HS-5 (cell line): ENCODE measurements around the gene KRT8.
"Not testable (repeated sequence)": the region's sequence is repeated elsewhere in the genome, so short reads cannot be mapped to it uniquely, and the experiment has no call there.

Source experiments
- DNase-seq: peaks from one replicate; pipeline ENCODE4 v3.0.0-alpha.2; 2012; ENCODE audit warnings: low read depth

Gene KRT8

DNA sequence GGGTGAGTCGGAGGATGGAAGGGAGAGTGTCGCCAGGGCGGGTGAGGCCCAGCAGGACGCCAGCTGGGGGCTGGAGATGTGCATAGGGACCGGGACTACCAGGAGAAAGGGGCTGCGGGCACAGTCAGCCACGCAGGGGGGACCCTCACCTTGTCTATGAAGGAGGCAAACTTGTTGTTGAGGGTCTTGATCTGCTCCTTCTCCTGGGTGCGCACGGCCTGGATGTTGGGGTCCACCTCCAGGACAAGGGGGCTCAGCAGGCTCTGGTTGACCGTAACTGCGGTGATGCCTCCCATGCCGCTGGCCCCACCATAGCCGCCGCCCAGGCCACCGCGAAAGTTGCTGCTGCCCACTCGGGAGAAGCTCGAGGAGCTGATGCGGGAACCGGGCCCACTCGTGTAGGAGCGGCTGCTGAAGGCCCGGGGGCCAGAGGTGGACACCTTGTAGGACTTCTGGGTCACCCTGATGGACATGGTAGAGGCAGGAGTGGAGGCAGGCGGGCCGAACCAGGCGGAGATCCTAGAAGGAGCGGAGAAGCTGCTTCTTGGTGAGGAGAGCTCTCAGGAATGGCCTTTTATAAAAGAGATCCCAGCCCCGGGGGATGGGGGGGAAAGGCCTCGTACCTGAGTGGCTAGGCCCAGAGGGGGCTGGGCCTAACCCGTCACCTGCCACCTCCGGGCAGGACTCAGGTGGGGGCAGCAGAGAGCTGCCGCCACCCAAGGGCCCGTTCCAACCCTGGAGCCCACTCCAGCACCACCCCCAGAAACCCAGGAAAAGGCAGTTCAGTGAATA is at the start of gene KRT8:
Gene KRT8, minus strand, starts transcription at position 568 of the 792 bp plus-strand sequence. Its CDS starts 95 bp downstream, at position 473.
- DNase-seq, result not testable (repeated sequence)

DNA sequence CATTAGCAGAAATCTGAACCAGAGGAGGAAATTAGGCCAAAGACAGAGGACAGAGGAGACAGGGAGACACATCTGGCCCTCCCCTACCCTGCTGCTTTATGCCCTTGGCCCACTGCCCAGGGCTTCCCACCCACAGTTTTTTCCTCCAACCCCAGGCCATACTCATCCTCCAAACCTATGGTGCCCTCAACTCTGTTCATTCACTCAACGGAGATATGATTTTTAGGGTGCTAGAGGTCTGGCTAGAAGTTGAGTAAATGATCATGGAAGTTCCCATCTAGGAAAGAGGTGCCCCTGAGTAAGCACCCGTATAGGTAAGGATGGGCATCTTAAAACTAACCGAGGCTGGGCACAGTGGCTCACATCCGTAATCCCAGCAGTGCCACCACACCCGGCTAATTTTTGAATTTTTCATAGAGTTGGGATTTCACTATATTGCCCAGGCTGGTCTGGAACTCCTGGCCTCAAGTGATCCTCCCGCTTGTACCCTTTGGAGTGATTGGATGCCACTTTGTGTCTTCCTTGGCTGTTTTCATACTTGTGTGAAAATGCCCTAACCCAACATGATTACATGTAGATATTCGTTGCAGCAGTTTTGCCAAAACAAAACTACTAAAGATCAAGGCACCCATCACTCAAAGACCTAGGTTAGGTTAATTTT is 48.4 kb upstream of the KRT8 start:
- no peak for DNase-seq

DNA sequence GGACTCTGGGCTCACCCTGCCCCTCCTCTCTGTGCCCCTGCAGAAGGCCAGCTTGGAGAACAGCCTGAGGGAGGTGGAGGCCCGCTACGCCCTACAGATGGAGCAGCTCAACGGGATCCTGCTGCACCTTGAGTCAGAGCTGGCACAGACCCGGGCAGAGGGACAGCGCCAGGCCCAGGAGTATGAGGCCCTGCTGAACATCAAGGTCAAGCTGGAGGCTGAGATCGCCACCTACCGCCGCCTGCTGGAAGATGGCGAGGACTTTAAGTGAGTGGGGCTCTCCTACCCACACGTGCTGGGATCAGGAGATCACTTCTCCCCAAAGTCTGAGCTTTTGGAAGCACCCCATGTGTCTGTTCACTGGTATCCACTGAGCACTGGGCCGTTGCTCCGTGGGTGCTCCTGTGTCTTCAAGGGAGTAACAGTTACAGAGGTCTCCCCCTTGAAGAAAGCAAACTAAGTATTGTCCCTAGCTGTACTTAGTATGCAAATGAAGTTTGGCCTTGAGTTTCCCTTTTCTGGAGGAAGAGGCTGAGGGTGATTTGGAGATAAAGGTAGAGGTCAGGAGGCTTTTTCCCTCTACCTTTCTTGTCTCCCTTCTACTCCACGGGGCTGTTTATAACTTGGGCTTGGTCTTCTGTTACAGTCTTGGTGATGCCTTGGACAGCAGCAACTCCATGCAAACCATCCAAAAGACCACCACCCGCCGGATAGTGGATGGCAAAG is 47.4 kb upstream of the KRT8 start:
- no peak for DNase-seq

DNA sequence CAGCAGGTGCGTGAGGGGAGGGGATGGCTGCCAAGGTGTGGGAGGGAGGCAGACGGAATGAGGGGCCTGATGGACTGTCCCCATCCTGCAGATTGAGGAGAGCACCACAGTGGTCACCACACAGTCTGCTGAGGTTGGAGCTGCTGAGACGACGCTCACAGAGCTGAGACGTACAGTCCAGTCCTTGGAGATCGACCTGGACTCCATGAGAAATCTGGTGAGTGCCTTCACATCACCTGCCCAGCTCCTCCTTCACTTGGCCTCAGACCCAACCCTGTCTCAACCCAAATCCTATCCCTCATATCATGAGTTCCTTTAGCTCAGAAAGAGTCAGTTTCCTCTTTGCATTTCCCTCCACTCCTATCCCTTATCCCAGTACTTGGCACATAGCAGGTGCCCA is 46.8 kb upstream of the KRT8 start:
- no peak for DNase-seq

DNA sequence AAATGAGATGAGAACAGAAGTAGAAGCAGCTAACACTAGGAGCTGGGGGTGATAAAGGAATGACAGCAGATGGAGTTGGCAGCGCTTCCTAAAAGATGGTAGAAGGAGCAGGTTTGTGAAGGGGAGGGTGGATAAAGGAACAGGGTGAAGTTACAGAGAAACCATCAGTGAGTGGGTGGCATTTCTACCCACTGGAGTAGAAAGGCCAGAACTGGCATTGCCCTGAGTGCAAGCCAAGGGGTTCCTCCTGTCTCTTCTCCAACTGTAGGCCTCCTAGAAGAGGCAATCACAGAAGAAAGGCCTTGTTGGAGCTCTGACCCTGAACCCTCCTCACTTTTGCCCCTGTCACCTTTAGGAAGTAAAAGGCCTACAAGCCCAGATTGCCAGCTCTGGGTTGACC is 46.2 kb upstream of the KRT8 start:
- no peak for DNase-seq

DNA sequence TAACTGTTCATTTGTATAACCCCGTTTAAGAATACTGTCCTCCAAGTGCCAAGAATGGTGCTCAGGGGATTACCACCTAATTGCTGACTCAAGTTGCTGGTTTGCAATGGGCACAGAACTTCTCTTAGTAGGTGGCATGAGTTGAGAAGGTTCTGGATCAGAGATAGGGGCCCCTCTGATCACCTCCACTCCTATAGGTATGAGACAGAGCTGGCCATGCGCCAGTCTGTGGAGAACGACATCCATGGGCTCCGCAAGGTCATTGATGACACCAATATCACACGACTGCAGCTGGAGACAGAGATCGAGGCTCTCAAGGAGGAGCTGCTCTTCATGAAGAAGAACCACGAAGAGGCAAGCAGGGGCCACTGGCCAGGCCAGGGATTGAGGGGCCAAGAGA is 45.7 kb upstream of the KRT8 start:
- DNase-seq, result no peak

DNA sequence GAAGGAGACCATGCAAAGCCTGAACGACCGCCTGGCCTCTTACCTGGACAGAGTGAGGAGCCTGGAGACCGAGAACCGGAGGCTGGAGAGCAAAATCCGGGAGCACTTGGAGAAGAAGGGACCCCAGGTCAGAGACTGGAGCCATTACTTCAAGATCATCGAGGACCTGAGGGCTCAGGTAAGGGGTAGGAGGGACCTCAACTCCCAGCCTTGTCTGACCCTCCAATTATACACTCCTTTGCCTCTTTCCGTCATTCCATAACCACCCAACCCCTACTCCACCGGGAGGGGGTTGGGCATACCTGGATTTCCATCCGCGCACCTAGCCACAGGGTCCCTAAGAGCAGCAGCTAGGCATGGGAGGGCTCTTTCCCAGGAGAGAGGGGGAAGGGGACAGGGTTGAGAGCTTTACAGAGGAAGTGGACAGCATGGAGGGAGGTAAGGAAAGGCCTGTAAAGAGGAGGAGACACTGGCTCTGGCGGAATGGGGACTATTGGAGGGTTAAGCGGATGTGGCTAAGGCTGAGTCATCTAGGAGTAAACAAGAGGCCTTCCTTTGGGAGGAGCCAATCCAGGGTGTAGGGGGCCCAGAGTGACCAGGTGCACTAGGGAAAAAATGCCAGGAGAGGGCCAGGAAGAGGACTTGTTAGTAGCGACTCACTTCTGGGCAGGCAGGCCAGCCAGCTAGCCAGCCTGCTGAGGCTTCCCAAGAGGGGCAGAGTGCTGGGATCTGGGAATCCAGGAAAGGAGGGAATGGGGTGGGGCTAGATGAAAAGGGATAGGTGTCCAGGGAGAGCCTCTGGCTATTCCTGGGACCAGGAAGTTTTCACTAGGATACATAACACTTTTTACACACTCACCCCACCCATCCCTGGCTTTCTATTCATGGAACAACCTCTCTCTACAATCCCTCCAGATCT is 44.8 kb upstream of the KRT8 start:
- peak; percentile 86 for DNase-seq

DNA sequence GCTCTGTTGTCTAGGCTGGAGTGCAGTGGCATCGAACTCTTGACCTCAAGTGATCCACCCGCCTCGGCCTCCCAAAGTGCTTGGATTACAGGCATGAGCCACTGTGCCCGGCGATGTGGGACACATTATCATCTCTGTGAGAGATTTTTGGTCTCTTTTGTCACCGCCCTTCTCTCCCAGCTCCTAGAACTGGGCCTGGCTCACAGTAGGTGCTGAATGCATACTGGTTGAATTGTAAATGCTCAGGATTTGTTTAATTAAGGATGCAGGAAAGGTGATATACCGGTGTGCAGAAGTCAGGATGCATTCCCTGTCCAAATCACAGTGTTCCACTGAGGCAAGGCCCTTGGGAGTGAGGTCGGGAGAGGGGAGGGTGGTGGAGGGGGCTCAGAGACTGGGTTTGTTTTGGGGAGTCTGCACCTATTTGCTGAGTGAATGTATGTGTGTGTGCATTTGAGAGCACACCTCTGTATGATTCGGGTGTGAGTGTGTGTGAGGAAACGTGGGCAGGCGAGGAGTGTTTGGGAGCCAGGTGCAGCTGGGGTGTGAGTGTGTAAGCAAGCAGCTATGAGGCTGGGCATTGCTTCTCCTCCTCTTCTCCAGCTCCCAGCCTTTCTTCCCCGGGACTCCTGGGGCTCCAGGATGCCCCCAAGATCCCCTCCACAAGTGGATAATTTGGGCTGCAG is 43.0 kb upstream of the KRT8 start:
- DNase-seq, result no peak

DNA sequence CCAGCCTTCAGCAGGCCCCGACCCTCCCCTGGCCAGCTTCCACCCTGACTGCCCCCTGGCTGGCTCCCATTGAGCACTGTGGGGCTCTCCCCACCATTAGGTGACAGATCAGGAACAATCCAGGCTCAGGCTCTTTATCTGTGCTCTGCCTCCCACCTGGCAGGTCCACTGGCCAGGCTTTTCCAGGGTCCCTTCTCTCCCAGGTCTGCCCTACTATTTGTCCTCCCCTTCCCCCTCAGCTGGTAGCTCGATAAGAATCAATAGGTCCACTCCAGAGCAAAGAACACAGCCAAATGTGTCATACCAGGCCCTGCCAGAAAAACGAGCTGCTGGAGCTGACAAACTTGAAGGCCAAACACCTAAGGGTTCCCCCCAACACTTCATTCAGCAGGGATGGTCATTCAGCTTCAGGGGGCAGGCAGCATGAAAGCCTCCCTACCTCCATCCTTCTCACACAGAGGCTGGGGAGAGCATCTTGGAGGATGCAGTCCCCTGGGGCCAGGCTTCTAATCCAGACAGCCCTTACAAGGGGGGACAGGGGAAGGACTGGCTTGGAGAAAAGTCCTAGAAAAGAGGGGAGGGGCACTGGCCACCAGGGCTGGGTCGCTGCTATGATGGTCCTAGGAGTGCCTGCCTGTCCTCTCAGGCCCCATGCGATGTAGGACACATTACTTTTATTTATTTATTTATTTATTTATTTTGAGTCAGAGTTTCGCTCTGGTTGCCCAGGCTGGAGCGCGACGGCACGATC is 42.1 kb upstream of the KRT8 start:
- DNase-seq, result no peak

DNA sequence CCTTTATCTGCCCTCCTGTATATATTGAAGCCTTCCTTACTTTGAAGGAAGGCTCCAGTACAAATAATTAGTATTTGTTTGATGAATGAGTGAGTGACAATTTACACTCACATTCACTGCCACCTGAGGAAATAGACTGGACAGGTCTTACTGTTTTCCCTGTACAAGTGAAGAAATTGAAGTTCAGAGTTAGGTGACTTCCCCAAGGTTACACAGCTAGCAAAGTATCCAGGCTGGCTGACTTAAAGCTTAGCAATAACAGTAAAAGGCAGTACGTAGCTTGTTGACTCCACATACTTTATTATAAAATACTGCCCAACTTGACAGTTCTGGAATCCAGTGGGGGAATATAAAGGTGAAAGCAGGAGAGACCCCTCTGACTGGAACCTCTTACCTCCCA is 41.5 kb upstream of the KRT8 start:
- no peak for DNase-seq

DNA sequence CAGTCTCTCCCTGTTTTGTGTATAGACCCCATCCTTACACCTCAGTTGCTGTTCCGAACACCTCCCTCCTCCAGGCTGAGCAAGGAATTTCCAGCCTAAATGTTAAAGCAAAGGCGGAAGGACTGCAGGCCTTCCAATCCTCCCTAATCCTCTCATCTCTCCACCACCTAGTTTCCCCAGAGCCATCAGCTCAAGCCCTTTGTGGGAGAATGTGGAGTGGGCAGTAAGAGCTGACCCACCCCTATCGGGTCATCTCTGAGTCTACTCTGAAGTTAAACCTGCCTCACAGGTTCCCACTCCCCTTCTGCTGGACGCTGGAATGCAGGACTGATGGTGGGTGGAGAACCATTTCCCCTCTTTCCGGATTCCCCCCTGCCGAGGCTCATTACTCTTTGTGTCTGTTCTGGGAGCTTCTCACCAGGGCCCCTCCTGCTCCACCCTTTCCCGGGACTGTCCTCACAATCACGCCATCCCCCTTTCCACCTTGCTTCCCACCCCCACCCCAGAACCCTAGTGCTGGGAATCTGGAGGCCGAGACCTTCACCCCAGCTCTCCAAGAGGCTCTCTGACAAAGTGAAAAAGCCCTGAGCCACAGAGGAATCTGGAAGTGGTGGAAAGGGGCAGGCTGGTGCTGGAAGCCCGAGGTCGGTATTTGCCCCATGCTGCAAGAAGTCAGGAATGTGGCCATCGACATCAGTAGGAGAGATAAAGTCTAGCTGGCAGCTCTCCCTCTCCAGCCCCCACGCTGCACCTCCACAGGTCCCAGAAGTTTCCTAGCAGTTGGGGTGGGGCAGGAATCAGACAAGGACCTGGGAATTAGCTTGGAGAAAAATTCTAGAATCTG is 40.7 kb upstream of the KRT8 start:
- peak; percentile 26 for DNase-seq

DNA sequence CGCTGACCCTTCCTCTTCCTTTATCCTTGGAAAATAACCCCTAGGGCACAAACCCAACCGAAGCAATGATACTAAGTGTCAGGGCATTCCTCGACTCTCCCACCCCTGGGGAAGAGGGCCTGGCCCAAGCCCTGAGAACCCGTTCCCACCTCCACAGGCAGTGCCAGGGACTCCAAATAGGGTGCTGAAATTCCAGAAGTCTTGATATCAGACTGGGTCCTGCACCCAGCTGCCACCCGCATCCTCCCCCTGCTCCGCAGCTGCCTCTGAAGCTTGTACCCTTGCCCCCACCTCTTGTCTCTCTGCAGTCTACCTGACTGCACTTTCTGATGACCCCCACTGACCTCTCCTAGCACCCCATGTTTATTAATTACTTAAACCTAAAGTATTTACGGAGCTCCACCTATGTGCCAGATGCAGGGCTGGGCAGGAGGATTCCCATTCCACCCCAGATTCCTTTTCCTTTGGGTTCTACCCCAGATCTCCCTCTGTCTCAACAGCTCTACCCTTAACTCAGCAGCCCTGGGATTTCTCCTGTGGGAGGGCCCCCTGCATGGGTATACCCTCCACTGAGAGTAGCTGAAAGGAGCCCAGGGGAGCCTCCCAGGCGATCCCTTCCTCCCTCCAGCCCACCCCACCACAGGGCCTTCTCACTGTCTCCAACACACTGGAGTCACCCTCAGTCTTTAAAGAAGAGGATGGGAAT is 40.0 kb upstream of the KRT8 start:
- no peak for DNase-seq

DNA sequence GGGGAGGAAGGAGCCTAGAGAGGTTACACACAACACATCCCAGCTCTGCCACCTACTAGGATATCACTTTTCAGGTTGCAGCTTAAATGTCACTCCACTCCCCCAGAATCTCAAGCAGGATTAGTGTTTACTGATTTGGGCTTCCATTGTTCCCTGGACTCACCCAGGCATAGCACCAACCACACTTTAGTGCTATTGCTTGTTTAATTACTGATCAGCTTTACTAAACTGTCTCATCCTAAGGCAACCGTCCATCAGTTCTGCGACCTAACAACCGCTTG is 38.0 kb upstream of the KRT8 start:
- DNase-seq, result no peak

DNA sequence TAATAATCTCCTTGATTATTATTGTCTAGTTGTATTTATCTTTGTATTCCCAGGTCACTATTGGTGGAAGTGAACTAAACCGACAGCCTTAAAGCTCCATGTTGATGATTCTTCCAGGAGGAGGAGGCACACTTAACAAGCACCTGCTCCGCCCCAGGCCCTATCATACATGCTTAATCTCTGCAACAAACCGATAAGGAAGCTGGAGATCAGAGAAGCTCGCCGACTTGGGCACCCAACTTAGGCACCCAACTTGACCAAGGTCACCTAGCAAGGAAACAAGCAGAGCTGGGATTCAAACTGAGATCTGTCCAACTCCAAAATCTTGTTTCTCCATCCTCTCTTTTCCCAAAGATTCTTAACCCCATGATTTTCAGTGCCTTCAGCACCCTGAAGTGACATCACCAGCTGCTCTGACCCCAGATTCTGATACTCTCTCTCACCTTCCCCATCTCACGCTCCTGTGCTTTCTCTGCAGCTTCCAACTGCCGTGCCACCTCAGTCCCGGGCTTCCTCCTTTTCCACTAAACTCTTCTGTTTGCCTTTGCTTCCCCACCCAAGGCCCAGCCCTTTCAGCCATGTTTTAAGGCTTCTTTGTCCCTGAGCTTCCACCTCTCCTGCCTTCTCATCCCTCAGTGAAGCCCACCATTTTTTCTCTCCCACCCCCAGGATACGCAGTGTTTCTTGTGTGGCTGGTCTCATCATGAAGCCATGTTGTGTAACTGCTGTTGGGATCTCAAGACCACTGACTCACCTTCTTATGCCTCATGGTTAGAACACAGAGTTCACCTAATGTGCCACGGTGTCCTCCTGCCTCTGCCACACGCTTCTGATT is 37.4 kb upstream of the KRT8 start:
- DNase-seq, result no peak

DNA sequence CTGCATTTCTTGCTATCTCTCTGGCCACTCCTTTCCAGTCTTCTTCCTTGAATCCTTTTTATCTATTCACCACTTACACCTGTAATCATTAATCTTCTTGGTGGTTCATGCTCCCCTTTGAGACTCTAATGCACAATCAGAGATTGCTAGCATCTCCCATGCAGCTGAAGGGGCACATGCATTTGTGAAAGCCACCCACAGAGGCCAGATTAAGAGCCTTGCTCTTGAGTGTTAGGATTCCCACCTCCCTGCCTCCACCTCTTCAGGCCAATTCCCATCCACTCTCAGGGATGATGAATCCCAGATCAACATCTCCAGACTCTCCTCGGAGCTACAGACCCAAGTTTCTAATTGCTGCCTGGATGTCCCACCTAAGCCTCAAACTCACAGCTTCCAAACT is 24.7 kb upstream of the KRT8 start:
- no peak for DNase-seq

DNA sequence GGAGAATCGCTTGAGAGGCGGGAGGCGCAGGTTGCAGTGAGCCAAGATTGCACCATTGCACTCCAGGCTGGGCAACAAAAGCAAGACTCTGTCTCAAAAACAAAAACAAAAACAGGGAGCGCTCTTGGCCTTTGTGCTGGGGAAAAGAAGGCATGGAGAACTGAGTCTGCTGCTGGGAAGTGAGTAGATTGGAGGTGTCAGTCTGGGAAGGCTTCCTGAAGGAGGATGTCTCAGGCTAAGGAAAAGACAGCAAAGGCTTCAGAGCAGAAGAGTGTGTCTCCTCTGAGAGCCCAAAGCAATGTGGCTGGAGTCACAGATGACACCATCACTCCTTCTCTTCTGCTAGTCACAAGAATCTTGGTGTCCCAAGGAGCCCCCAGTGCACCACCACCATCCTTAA is 23.1 kb upstream of the KRT8 start:
- no peak for DNase-seq

DNA sequence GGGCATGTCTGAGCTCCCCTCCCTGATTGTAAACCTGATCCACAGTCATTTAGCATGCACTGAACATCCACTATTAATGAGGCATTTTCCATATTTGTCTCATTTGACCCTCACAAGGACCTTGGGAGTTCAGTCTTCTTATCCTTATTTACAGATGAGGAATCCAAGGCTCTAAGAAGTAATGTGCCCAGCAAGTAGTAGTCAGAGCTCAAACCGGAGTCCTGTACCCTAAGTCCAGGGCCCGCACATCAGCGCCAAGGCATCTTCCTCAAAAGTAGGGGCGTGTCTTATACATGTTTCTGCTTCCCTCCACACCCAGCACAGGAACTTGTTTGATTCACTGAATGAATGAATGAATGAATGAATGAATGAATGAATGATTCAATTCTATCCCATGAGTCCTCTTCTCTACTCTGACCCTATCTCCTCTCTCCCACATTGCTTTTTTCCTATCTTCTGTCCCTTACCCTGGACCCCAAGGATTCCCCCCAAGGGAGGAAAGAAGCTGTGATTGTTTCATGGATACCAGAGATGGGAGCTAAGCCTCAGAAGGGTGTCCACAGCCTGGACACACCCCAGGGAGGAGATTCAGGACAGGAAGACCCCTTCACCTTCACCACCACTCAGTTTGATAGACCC is 21.8 kb upstream of the KRT8 start:
- DNase-seq, result no peak
